Measurements from ENCODE around the gene ANTXR1.

DNA sequence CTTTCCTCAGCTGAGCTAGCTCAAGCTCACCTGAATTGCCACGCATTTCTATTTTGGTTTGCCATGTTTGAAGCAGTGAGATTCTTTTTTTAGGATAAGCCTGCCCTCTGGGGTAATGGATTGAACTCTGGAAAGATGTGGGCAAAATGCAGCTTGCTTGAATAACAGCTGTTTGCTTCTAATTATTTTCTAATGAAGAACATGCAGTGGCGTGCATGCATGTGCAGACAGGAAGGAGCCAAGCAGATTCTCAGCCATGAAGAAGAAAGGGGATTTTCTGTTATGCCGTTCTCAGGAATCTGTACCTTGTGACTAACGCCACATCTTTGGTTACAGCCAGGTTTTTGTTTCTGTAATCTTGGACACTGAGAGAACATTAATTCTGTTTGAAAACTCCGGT lies 171.2 kb downstream of the ANTXR1 start:
- TF ChIP-seq SRF (IDR thresholded peaks at IDR 0.05; ENCODE audit: low read depth, low read length): no peak
- TF ChIP-seq, protein P1, sequence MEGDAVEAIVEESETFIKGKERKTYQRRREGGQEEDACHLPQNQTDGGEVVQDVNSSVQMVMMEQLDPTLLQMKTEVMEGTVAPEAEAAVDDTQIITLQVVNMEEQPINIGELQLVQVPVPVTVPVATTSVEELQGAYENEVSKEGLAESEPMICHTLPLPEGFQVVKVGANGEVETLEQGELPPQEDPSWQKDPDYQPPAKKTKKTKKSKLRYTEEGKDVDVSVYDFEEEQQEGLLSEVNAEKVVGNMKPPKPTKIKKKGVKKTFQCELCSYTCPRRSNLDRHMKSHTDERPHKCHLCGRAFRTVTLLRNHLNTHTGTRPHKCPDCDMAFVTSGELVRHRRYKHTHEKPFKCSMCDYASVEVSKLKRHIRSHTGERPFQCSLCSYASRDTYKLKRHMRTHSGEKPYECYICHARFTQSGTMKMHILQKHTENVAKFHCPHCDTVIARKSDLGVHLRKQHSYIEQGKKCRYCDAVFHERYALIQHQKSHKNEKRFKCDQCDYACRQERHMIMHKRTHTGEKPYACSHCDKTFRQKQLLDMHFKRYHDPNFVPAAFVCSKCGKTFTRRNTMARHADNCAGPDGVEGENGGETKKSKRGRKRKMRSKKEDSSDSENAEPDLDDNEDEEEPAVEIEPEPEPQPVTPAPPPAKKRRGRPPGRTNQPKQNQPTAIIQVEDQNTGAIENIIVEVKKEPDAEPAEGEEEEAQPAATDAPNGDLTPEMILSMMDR (IDR thresholded peaks at IDR 0.05; ENCODE audit: control extremely low read depth in 1 of 3, insufficient read depth in 1 of 3, low read depth in 1 of 3, low read length in 3 of 3): no peak
- TF ChIP-seq POLR2A (IDR thresholded peaks at IDR 0.05; ENCODE audit: control extremely low read depth in 1 of 2, low read depth in 2 of 2, low read length in 2 of 2): no peak
- TF ChIP-seq, protein P2, sequence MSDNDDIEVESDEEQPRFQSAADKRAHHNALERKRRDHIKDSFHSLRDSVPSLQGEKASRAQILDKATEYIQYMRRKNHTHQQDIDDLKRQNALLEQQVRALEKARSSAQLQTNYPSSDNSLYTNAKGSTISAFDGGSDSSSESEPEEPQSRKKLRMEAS (IDR thresholded peaks at IDR 0.05): no peak
- no peak for TF ChIP-seq JUN (IDR thresholded peaks at IDR 0.05; ENCODE audit: low read depth, low read length)
- TF ChIP-seq CHD2 (IDR thresholded peaks at IDR 0.05; ENCODE audit: low read length): no peak
- no peak for TF ChIP-seq JUND (IDR thresholded peaks at IDR 0.05; ENCODE audit: low read length)
- TF ChIP-seq POLR2AphosphoS5 (IDR thresholded peaks at IDR 0.05; ENCODE audit: low read depth, low read length): no peak
- no peak for TF ChIP-seq RAD21 (IDR thresholded peaks at IDR 0.05 in 1 of 2, conservative IDR thresholded peaks at IDR 0.05 in 1 of 2; ENCODE audit: low read depth in 2 of 2, low read length in 2 of 2)
- TF ChIP-seq TAF1 (IDR thresholded peaks at IDR 0.05; ENCODE audit: low read depth, low read length): no peak
- no peak for TF ChIP-seq EP300 (IDR thresholded peaks at IDR 0.05; ENCODE audit: borderline replicate concordance in 1 of 2, low read depth in 2 of 2, low read length in 2 of 2)

All from H1 (cell line).